HG03175 (cell line): ENCODE measurements around the gene RPS6KA4.
"Not testable (repeated sequence)": the region's sequence is repeated elsewhere in the genome, so short reads cannot be mapped to it uniquely, and the experiment has no call there.

Experiments used
- ATAC-seq: cut with Tn5 transposase; IDR thresholded peaks from one replicate; pipeline ENCODE4 v1.9.1; 2021; ENCODE audit warnings: mild to moderate bottlenecking, moderate library complexity; ENCODE audit not compliant: unreplicated experiment

The RPS6KA4 gene

GRCh38 chr11:64413417-64413816, 54.5 kb downstream of the RPS6KA4 start:
- no peak for ATAC-seq

GRCh38 chr11:64415286-64415685, 56.3 kb downstream of the RPS6KA4 start:
- no peak for ATAC-seq

- no peak for ATAC-seq
These were observed 57.2 kb downstream of the RPS6KA4 start for GRCh38 chr11:64415996-64416728.

- not testable (repeated sequence) for ATAC-seq
These were observed 59.3 kb downstream of the RPS6KA4 start for GRCh38 chr11:64418233-64418632.

GRCh38 chr11:64419257-64419790, 60.4 kb downstream of the RPS6KA4 start:
- ATAC-seq: no peak

- no peak for ATAC-seq
These were observed 61.0 kb downstream of the RPS6KA4 start for GRCh38 chr11:64419818-64420485.
